PC-3 (cell line): ENCODE measurements around the gene NKAIN2. TPM values are rescaled to one million over a fixed set of nuclear protein-coding genes. Genes with fewer than 3 reads are reported as not detected.

Experiments
- ATAC-seq: fragments of 200-7000 bp; cut with Tn5 transposase; 2 replicates; pipeline ENCODE4 v1.9.1; 2020; ENCODE audit warnings: mild to moderate bottlenecking, moderate library complexity
- BruUV-seq: library from RNA; stranded (reverse); fragments of 400-500 nt; replicated peaks from 2 replicates; lab custom pipeline; 2021; lab: Mats Ljungman, UMichigan
- CTCF ChIA-PET: fragments of 300-600 bp; sonication (Branson Sonifier 250); formaldehyde crosslinking; loops from one replicate; lab custom pipeline; 2022; ENCODE audit warnings: antibody characterized with exemption; lab: Charles Lee
- POLR2A ChIA-PET: fragments of 300-600 bp; sonication (Branson Sonifier 250); formaldehyde crosslinking; loops from one replicate; lab custom pipeline; 2022; ENCODE audit warnings: antibody characterized with exemption; ENCODE audit not compliant: unreplicated experiment; lab: Charles Lee
- DNase-seq: peaks from one replicate; pipeline ENCODE4 v3.0.0-alpha.2; 2015
- H2AFZ ChIP-seq: fragments of 300-600 bp; sonication (generic); 2 replicates; pipeline ENCODE4 v1.6.0; 2016; ENCODE audit warnings: antibody characterized with exemption, low read length
- H3F3A ChIP-seq: fragments of 300-600 bp; sonication (generic); one replicate; pipeline ENCODE4 v1.6.0; 2017; ENCODE audit warnings: antibody characterized with exemption, low read length, control low read depth, mild to moderate bottlenecking; ENCODE audit not compliant: unreplicated experiment
- H3K27ac ChIP-seq: fragments of 300-600 bp; sonication (generic); 2 replicates; pipeline ENCODE4 v1.5.1; 2016; ENCODE audit warnings: mild to moderate bottlenecking, low read length
- H3K27me3 ChIP-seq: fragments of 300-600 bp; sonication (generic); 2 replicates; pipeline ENCODE4 v1.6.1; 2016; ENCODE audit warnings: low read length, mixed read lengths
- H3K36me3 ChIP-seq: fragments of 300-600 bp; sonication (generic); 2 replicates; pipeline ENCODE4 v1.6.1; 2016; ENCODE audit warnings: low read depth, mixed run types, low read length, mixed read lengths
- H3K4me1 ChIP-seq: fragments of 300-600 bp; sonication (generic); 2 replicates; pipeline ENCODE4 v1.5.1; 2016; ENCODE audit warnings: low read length; ENCODE audit not compliant: insufficient read depth
- H3K4me2 ChIP-seq: fragments of 300-600 bp; sonication (generic); 2 replicates; pipeline ENCODE4 v1.6.0; 2016; ENCODE audit warnings: low read length
- H3K4me3 ChIP-seq: fragments of 300-600 bp; sonication (generic); 2 replicates; pipeline ENCODE4 v1.5.1; 2016; ENCODE audit warnings: mild to moderate bottlenecking, low read length, mixed read lengths
- H3K79me2 ChIP-seq: fragments of 300-600 bp; sonication (generic); 2 replicates; pipeline ENCODE4 v1.6.1; 2017; ENCODE audit warnings: low read length, mixed read lengths
- H3K9ac ChIP-seq: fragments of 300-600 bp; sonication (generic); 2 replicates; pipeline ENCODE4 v1.6.0; 2016; ENCODE audit warnings: mild to moderate bottlenecking, low read length
- H3K9me2 ChIP-seq: fragments of 300-600 bp; sonication (generic); replicated peaks from 2 replicates; pipeline ENCODE4 v1.6.1; 2016; ENCODE audit warnings: mixed run types, low read length, mixed read lengths
- H3K9me3 ChIP-seq: fragments of 300-600 bp; sonication (generic); 2 replicates; pipeline ENCODE4 v1.6.1; 2016; ENCODE audit warnings: low read length, mixed read lengths
- H4K20me1 ChIP-seq: fragments of 300-600 bp; sonication (generic); 2 replicates; pipeline ENCODE4 v1.6.1; 2016; ENCODE audit warnings: low read length, mixed read lengths
- CTCF ChIP-seq: fragments of 300-600 bp; sonication (generic); conservative IDR thresholded peaks from 2 replicates; pipeline ENCODE4 v1.5.1; 2017; ENCODE audit warnings: antibody characterized with exemption, low read depth, mild to moderate bottlenecking, low read length
- EZH2 ChIP-seq: fragments of 300-600 bp; sonication (generic); IDR thresholded peaks from one replicate; pipeline ENCODE4 v1.6.1; 2017; ENCODE audit warnings: antibody characterized with exemption, mild to moderate bottlenecking, low read length; ENCODE audit not compliant: unreplicated experiment
- EZH2phosphoT487 ChIP-seq: fragments of 300-600 bp; sonication (generic); IDR thresholded peaks from 2 replicates; pipeline ENCODE4 v1.6.1; 2018; ENCODE audit warnings: mild to moderate bottlenecking, antibody characterized with exemption, low read length, borderline replicate concordance
- intact Hi-C: fragments of 100-400 bp; cut with micrococcal nuclease; formaldehyde crosslinking; loops from 2 replicates; pipeline ENCODE4 v1.9.0; 2023
- total RNA-seq: library from RNA; depleted of rRNA; stranded (reverse); fragments of >200 nt; gene quantifications from 2 replicates; pipeline ENCODE4 v1.2.3, GENCODE V29; 2014

NKAIN2 gene
- total RNA-seq, 1 experiment from 2014 or later, result not detected

GRCh38 chr6:124536842-124537191 is 733.2 kb downstream of the NKAIN2 start:
- Histone ChIP-seq H3K4me2 (no peak overlapping the region), H2AFZ (no peak overlapping the region), H3K36me3 (no peaks in the 10 kb centered on the region), H3K9ac (no peak overlapping the region), H3K79me2 (no peaks in the 10 kb centered on the region), H3K4me3 (no peak overlapping the region), H3K9me3 (no peaks in the 10 kb centered on the region), H3K9me2 (no peaks in the 10 kb centered on the region), H3K4me1 (no peaks in the 10 kb centered on the region), H4K20me1 (no peaks in the 10 kb centered on the region), H3F3A (no peaks in the 10 kb centered on the region), H3K27ac (no peak overlapping the region), H3K27me3 (no peaks in the 10 kb centered on the region)
- intact Hi-C loops, result no loop called here
- ChIA-PET POLR2A (no interaction called here), CTCF (no interaction called here)
- DNase-seq (no peak), ATAC-seq (no peak)
- BruUV-seq, result no TSS peak
- TF ChIP-seq EZH2 (no peak), CTCF (no peak), EZH2phosphoT487 (no peak)

GRCh38 chr6:124539096-124539495 is 735.4 kb downstream of the NKAIN2 start:
- no peaks in the 10 kb centered on the region for H3K27me3 ChIP-seq
- BruUV-seq, result no TSS peak
- H4K20me1 ChIP-seq, result no peaks in the 10 kb centered on the region
- ChIA-PET CTCF (no interaction called here), POLR2A (no interaction called here)
- H2AFZ ChIP-seq, result no peak overlapping the region
- H3K9me2 ChIP-seq, result no peaks in the 10 kb centered on the region
- H3K4me1 ChIP-seq, result no peaks in the 10 kb centered on the region
- H3K9ac ChIP-seq, result no peak overlapping the region
- ATAC-seq, result no peak
- no peaks in the 10 kb centered on the region for H3K9me3 ChIP-seq
- no peaks in the 10 kb centered on the region for H3K36me3 ChIP-seq
- DNase-seq, result no peak
- intact Hi-C loops, result no loop called here
- no peak overlapping the region for H3K4me3 ChIP-seq
- H3K79me2 ChIP-seq, result no peaks in the 10 kb centered on the region
- H3K4me2 ChIP-seq, result no peak overlapping the region
- no peaks in the 10 kb centered on the region for H3F3A ChIP-seq
- H3K27ac ChIP-seq, result no peak overlapping the region
- TF ChIP-seq EZH2phosphoT487, result no peak

GRCh38 chr6:124541573-124541972 is 737.9 kb downstream of the NKAIN2 start:
- ATAC-seq (no peak), DNase-seq (no peak)
- POLR2A ChIA-PET, result no interaction called here
- TF ChIP-seq CTCF (no peak), EZH2phosphoT487 (no peak), EZH2 (no peak)
- intact Hi-C loops, result no loop called here
- Histone ChIP-seq H3K27me3 (no peaks in the 10 kb centered on the region), H3K4me2 (no peak overlapping the region), H3K27ac (no peak overlapping the region), H3K9me3 (no peaks in the 10 kb centered on the region), H3K9ac (no peak overlapping the region), H3F3A (no peaks in the 10 kb centered on the region), H2AFZ (no peak overlapping the region), H3K9me2 (no peaks in the 10 kb centered on the region), H4K20me1 (no peaks in the 10 kb centered on the region), H3K4me1 (no peaks in the 10 kb centered on the region), H3K79me2 (no peaks in the 10 kb centered on the region), H3K36me3 (no peaks in the 10 kb centered on the region), H3K4me3 (no peak overlapping the region)
- CTCF ChIA-PET, result no interaction called here
- BruUV-seq, result no TSS peak
